C1 segment of cervical spinal cord (tissue), 14 donors: ENCODE data around the gene ANK3.

ENCODE experiments used
- DNase-seq, 14 donors: peaks; one replicate each; lab custom pipeline; 2025; lab: John Stamatoyannopoulos, UW

ANK3 gene

DNA sequence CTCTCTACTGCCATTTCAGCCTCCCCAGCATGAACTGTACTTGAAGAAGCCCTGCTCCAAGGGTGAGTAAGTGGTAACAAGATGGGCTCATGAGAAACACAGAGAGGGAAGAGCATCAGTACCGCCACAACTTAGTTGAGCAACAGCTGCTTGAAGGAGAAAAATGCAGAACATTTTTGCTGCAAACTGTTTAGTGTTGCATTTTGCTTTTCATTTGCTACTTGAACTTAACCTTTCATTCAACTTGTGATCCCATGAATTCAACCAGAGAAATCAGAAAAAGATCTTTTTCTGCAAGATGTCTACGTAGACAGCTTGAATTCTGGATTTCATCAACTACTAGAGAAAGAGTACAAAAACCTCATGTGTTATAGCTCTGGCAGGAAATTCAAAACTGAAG lies 40.7 kb downstream of the ANK3 start:
- no peak for DNase-seq

DNA sequence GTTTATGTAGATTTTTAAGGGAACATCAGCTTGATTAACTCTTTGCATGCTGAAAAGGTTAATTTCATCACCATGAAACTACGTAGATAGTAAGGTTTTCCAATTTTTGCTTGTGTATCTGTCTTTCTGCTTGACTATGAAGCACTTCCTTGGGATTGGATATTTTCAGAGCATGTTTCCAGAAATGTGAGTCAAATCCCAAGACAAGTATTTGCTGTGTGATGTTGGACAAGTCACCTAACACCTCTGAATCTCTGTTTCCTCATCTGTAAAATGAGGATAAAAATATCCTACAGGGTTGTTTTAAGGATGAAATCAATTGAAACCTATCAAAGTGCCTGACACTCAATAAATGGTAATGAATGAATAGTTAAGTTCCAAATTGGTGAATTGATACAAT lies 42.4 kb downstream of the ANK3 start:
- DNase-seq, result no peak

DNA sequence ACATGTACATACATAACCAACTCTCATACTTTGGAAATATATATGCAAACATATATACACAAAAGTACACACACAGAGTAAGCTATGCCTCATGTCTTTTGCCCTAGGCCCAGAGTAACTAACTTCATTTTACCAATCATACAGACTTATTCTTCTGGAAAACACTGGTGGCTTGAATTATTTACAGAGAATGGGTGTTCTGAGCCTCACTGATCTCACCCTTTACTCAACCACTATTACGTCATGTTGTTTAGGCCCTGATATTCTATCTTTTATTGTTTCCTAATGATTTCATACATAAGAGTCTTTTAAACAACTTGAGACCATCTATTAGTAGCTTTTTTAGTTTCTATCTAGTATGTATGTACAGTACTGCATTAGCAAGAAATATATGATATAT lies 43.0 kb downstream of the ANK3 start:
- no peak for DNase-seq

DNA sequence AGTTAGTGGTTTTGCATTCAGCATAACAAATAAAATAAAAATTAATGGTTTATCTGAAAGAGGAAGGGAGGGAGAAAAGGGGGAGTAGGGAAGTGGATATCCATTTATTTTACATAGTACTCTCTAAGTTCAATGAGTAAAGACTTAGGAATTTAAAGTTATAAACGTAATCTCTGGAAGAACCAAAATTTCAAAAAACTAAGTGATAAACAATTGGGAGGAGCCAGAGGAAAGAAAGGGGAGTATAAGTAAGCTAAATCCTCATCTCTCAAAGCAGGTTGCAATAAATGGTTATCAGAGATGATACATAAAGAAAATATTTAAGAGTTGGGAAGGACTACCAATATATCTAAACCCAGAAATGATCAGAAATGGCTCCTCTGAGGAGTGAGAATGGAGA lies 46.4 kb downstream of the ANK3 start:
- no peak for DNase-seq

DNA sequence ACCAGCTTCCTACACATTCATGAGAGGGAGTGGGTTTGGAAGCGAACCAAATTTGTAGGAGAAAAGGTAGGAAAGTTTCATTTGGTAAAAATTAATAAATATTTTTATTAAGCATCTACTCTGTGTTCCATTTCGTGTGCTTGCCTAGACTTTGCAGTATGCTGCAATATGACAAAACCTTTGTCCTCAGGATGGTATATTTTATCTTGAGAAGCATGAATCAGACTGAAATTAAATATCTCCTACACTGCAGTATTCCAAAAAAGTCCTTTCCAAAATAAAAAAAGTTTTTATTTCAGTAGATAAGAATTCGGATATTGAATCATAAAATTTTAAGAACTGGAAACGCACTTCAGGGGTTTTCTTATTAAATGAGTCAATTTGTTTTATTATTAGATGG lies 47.7 kb downstream of the ANK3 start:
- no peak for DNase-seq

DNA sequence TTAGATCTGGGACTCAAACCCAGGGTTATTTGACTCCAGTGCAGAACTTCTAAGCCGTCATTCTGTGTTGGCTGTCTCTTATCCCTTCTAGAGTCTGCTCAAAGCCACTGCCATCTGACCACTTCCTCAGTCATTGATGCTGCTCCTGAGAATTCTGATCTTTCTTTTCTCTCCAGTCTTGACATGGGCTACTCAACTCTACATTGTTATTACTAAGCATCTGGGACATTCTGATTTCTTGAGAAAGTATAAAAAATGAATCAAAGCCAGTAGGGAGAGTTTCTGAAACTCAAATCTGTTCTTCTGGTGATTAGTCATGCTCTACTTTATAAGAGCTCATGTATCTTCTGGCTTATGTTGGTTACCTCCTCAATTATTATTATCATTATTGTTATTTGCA lies 48.7 kb downstream of the ANK3 start:
- no peak for DNase-seq

DNA sequence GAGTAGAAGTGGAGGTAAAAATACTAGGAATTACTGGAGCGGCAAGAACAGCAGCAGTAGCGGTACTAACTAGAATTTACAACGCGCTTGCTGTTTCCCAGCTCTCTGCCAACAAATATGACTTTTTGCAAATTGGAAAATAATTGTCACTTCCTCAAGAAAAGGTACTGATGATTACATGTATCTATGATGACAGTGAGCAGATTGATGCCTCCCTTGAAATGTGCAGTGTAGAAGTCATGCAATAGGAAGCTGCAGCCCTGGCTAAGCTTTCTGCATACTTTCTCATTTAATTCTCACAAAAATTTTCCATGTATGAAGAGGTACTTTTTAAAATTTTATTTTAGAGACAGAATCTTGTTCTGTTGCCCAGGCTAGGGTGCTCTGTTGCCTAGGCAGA lies 49.9 kb downstream of the ANK3 start:
- DNase-seq, result no peak

DNA sequence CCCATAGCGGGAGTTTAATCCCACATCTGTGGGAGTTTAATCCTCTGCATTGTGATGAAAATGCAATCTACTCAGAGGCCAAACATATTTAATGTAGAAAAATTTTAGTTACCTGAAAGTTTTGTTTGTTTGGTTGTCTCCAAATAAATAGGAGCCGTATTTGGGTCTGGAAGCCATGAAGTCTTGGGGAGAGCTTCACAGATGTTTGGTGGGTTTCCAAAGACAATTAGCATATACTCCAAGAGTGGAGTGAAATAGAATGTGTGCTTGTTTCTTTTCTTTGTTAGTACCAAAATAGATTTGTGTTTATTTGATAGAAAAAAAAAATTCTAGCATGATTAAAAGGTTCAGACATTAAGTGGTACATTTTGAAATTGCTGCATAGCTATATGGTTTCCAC lies 50.9 kb downstream of the ANK3 start:
- DNase-seq, result no peak

DNA sequence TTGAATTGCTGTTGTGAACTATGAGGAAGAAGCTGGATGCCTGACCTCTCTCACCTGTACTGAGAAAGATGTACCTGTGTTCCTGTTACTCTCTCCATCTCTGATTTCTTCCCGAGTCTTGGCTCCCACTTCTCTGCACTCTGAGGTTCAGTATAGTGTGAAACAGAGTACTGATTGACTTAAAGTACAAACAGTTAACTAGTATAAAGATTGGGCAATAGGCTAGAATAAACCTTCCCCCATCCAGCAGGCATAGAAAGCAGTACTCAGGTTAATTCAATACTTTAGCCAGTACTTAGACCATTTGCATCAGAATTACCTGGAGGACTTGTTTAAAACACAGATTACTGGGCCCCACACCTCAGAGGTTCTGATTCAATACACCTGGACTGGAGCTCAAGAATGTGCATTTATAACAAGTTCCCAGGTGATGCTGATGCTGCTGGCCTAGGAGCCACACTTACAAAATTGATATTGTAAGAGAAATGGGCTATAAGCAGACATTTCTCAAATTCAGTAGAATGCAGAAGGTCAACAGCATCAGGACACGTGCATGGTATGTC lies 51.6 kb downstream of the ANK3 start:
- DNase-seq, result no peak

DNA sequence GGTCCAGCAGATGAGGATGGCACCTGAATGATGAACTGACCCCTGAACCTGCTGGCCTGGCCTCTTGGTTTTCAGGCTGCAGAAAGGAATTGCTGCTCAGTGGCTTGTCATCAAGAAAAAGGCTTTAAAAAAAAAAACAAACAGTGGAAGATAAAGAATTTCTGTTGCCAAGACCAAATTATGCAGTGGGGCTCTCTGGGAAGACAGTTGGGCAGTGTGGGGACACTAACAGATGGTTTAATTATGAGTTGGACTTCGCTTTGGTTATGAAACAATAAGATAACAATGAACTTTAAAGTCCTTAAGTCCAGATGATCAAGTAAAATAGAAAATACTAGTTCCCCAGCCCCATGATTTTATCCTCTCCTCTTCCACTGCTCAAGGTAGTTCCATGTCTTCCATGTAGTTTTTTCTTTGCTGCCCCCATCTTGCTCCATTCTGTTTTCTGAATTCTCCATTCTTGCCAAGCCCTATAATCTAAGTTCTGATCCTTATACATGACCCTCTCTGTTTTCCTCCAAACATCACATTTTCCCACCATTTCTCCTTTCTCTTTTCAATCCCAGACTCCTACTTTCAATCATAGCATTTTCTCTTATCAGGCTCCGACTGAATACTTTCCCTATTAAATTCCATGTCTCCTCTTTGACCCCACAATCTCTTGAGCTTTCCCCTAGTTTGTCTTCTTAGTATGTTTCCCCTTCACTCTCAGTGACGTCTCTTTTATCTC lies 52.6 kb downstream of the ANK3 start:
- DNase-seq, result peak in 1 of 14 donors; percentile 64

DNA sequence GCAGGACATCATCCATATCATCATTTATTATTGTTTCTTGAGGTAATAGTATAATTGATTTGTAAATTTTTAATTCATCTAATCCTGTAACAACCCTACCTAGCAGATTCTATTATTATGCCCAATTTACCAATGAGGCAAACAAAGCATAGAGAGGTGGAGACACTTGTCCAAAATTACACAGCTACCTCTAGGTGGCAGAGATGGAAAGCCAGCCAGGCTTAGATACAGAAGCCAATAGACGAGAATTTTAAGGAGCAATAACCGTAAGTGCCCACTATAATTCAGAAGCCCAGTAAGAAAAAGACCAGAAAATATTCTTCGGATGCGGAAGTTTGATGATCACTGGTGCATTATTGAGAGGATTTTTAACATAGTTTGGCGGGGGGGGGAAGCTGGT lies 54.0 kb downstream of the ANK3 start:
- DNase-seq, result peak in 1 of 14 donors; percentile 65

DNA sequence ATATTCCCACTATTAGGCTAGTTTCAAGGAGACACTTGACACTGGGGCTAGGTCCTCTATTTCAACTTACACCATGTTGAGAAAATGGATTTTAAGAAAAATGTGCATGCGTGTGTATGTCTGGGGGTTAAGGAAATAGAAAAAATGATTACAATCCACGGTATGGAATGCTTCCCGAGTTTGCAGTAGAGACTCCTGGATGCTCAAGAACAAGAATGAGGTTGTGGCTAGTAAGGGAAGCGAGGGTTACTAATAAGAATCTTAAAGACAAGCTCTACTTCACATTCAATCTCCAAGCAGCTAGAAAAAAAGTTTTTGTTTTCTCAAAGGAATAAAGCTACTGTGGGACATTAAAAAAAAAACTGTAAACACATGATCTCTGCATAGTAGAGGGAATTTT lies 54.7 kb downstream of the ANK3 start:
- DNase-seq, result no peak

DNA sequence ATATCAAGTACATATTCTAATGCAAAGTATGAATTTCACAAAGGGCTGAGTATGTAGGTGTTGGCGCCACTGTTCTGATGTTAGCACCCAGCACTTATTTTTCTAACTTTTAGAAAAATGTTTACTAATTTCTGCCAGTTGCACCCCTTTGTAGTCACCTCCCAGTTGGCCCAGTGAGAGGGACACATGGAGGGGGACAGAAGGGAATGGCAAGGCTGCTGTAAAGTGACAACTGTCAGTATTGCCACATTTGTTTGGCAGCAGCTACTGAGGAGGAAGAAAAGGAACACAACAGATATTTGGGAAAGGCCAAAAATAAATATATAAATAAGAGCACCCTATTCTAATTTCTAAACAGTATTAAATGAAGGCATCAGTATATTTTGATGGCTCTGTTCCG lies 57.3 kb downstream of the ANK3 start:
- DNase-seq, result no peak

DNA sequence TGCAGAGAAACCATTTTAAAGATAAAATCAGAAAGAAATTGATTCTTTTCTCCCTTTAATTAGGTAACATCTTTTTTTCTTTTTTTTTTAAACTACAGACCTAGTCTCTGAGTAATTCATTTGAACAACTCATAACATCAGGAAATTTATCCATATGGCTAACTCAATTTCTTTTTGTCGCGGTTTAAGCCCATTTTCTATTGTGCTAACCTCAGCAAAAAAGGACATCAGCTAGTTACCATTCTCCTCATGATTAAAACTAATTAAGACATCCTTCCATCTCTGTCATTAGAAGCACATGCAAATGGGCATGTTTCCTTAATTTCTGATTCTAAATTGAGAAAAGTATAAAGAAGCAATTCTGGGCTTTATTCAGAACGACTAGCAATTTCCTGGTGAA lies 57.8 kb downstream of the ANK3 start:
- DNase-seq, result no peak

DNA sequence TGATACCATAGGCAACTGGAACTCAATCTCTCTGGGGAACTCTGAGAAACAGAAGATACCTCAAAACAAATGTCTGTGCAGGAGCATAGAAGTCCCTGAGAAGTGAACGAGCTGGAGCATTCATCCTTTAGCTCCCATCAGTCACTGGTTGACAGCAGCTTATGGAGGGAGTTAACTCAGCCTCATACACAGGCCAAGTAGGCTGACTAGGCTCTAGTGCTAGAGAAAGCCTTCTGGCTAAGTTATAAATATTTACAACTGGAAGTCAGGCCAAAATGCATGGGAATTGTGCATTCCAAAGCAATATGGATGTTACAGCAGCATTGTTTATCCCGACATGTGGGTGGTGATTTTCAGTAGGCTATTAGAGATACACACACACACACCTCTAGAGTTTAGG lies 66.5 kb downstream of the ANK3 start:
- no peak for DNase-seq

DNA sequence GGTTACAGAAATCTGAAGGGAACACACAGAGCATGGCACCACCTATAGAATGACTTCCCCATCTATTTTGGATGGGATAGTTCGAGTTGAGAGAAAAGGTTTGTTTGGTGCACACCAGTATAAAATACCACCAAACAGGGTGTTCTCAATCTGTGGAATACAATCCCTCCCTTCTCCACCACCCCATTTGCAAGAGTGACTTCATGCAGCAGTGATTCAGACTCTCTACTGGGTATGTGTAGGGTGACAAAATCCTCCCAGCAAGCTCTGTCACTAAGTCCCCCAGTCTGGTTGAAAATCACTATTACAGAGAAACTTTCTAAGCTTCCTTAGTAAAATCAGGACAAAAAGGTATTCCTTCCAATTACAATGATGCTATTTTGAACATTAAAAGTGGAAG lies 69.0 kb downstream of the ANK3 start:
- no peak for DNase-seq

DNA sequence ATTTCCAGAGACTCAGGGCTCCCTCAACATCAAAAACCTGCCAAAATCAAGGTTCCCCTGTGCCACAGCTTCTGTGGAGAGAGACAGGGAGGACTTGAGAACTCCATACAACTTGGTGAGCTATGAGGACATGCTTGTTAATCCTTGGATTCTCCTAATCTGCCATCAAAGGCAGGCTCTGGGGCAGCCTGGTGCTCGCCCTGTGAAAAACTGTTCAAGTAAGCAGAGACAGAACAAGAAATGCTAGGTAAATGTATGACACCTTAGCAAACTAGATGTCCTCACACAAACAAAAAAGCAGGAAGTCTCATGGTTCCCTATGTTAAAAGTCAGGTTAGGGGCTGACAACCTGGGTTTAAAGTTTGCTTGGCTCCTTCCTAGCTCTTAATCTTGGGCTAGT lies 73.6 kb downstream of the ANK3 start:
- DNase-seq, result no peak

DNA sequence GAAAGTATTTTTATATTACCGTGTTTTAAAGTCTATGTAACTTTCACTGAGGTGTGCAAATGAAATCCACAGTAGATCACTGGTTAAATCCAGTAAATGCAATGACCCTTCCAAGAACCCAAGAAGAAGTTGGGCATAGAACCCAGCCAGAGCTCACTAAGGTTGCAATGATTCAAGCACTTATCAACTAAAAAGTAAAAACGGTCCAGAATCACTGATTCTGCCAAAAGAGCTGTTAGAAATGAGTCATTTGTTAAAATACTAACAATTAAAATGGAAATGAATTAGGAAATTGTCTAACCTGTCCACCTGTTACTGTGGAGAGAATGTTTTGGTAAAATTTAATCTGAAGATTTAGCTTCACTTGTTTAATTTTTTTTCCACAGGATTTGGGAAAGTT lies 74.4 kb downstream of the ANK3 start:
- DNase-seq, result no peak

DNA sequence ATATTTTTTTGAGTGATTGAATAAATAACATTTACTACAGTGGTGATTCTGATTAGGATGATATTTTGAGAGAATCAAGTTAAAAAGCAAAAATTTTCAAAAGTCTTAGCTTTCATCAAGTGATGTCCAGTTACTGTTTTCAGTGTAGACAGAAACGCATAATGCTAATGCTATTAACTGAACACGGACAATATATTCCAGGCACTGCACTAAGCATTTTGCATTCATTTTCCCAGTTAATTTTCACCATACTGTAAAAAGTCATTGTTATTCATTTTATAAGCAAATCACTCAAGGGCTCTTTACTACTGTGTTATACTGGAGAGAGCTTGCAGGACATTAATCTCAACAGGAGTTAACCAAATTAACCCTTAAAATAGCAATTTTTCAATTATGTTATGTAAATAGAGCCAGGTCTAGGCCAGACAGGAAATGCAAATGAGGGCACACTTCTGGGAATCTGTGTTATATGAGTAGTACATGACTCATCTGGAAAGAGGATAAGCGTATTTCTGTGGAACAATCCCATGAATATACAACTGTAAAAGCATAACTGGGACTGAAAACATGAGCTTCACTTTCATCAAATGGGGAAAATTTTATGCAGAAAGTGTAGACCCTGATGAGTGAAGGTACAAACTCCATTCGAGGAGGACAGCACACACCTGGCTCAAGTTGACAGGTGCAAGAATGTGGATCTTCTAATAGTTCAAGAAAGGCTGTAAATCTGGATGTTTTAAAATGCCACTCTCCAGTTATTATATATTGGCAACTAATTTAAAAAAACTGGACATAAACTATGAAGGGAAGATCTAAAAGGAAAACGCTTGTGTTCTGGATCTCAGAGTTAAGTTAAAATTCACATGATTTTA lies 75.4 kb downstream of the ANK3 start:
- DNase-seq, result no peak

DNA sequence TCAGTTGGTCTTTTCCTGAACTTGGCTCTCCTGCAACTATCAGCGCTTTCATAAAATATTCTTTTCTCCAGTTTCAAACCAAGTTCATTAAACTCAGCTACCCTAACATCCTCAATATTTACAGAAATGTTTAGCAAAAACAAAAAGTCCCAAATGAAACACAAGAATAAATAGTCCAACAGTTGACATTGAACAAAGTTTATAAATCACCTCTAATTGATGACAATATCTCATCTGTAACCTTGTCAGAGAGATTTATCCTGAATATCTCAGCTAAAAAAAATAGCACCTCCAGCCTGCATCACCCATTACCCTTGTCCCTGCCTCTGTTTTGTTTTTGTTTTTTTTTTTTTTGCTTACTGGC lies 76.1 kb downstream of the ANK3 start:
- DNase-seq, result no peak

DNA sequence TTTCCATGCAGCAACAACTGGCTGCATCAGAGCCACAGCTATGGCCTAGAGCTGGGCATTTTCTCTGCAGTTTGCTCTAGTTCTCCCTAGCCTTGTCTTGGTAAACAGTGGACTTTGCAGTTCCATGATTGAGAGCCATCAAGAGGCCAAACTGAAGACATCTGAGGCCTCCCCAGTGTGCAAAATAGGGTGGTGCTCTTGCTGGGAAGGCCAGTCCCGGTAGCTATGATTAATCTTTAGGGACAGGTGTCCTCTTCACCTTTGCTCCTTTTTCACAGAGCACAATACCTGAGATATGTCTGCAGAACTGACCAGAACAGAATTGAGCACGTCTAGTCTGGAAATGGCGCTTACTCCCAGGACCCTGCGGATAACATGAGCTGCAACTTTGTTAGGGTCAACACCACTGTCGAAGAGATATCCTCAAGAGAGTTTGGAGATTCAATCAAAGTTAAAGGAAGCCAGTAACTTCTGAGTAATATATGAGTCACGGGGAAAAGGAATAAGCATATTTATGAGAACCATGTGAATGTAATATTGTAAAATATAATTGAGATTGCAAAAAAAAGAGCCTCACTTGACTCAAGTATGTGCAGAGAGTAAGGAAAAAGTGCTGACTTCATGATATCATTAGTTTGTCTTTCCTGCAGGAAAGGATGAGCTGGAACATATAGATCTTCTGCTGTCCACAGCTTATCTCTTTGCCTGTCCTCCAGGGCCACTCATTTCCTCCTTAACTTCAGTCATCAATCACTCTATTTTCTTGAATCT lies 76.7 kb downstream of the ANK3 start:
- no peak for DNase-seq

DNA sequence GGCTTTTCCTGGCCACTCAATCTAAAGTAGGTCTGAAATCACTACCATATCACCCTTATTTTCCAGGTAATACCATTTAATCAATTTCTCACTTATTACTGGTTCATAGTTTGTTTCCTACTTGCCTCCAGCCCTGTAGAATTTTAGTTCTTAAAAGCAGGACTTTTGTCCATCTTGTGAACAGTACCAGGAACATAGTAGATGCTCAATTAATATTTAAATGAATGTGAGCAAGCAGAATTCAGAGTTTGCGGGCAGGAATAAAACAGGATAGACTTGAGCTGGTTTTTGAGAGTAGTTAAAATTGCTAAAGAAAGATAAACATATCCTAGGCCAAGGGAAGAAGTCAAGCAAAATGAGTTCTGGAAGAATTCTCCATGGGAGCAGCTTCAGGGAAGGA lies 77.9 kb downstream of the ANK3 start:
- DNase-seq, result no peak
